GM18861 (cell line): Measurements from ENCODE around the gene KCNH1.

Experiments used
- ATAC-seq: cut with Tn5 transposase; IDR thresholded peaks from one replicate; pipeline ENCODE4 v1.9.1; 2021; ENCODE audit not compliant: unreplicated experiment

Gene KCNH1

DNA sequence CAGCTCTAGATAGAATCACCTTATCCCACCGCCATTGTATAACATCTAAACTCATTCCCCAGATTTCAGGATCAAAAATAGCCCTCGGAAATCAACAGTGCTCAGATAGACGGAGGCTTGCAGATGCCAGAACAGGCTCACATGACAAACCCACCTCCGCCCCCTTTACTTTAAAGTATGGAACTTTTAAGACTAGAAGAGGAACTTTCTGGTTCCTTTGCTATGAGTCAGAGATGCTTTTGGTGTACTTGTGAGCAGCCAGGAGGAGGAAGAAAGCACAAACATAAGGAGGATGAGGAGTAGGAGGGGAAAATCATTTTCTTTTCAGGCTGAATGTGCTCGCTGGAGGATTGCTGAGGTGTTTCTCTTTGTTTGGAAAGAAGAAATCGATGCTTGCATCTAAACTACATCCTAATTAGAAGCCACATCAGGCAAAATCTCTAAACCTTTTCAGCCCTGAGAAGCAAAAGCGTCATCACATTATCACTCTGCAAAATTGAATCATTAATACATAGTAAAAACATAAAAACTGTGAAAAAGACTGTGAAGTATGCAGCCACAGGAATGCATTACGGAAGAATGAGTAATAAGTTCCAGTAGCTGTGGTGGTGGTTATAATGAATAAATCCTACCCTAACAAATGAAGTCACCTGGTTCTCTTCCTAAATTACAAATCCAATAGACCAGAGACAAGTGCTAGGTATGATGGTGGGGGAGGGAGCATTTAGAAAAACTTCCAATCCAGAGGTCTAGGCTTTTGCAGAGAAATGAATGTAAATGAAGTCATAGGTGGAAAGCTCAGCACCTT, 251.3 kb downstream of the KCNH1 start:
- no peak for ATAC-seq

DNA sequence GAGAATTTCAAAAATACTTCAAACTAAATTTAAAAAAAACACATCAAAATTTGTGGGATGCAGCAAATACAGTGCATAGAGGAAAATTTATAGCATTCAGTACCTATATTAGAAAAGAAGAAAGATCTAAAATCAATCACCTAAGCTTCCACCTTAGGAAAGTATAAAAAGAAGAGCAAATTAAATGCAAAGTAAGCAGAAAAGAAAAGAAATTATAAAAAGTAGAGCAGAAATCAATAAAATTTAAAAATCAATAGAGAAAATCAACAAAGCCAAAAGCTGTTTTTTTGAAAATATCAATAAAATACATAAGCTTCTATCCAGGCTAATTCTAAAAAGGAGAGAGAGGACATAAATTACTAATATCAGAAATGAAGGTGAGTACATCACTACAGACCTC, 255.4 kb downstream of the KCNH1 start:
- ATAC-seq, result no peak

- ATAC-seq, result no peak
These were observed 257.7 kb downstream of the KCNH1 start for GRCh38 chr1:210876275-210876674.

DNA sequence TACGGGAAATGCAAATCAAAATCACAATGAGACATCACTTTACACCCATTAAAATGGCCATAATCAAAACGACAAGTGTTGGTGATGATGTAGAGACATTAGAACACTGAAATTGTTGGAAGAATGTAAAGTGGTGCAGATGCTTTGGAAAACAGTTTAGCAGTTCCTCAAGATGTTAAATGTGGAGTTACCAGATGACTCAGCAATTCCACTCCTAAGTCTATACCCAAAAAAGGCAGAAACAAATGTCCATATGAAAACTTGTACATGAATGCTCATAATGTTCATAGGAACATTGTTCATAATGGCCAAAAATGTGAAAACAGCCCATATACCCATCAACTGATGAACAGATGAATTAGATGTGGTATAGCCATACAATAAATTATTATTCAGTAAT, 267.4 kb downstream of the KCNH1 start:
- ATAC-seq, result no peak

- ATAC-seq, result no peak
These were observed 276.2 kb downstream of the KCNH1 start for GRCh38 chr1:210857705-210858104.

DNA sequence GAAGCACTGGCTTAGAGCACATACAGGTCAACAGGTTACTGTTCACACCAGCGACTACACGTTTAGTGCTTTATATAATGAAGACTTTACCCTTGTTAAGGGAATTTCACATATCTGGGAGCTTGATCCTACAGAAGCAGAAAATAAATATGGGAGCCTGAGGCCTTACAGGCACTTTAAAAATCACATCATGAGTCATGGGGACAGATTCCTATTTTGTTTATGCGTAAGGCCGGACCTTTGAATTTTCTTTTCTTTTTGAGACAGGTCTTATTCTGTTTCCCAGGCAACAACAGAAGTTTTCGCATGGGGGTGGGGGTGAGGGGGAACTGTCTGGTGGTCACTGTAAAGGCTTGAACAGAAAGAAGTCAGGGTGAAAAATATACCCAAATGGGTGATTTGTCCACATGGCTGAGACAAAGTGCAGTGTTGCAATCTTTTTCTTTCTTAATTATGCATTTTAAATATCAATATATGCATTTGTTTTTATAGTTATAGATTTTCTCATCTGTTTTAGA, 276.7 kb downstream of the KCNH1 start:
- ATAC-seq, result no peak

GRCh38 chr1:210855440-210855839, 278.5 kb downstream of the KCNH1 start:
- no peak for ATAC-seq

GRCh38 chr1:210853276-210853675, 280.7 kb downstream of the KCNH1 start:
- ATAC-seq, result no peak

- no peak for ATAC-seq
These were observed 283.4 kb downstream of the KCNH1 start for GRCh38 chr1:210850556-210850955.

GRCh38 chr1:210848474-210848873, 285.5 kb downstream of the KCNH1 start:
- no peak for ATAC-seq

GRCh38 chr1:210841926-210842625, 291.9 kb downstream of the KCNH1 start:
- ATAC-seq, result no peak

- no peak for ATAC-seq
These were observed 303.6 kb downstream of the KCNH1 start for GRCh38 chr1:210830034-210831028.

DNA sequence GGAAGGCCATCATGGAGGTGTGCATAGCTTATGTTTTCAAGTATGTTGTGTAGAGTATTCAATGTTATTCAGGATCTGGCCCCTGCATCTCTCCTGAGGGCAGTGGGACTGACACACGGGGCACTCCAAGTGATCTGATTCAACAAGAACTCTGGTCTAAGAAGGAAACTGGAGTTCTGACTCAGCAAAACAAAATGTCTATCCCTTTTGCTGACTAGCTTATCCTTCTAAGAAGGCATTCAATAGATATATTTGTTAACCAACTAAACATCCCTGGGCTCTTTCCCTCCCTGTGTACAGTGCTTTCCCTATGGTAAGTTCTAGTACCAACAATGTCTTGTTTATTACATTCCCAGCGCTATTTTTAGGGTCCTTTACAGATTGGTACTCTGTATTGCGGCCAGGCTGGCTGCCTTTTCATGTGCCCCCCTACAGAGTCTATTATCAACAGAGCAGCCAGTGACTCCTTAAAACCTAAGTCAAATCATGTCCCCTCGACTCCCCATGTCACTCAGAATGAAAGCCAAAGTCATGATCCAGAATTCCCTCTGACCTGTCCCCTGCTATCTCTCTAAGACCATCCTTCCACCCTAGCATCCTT, 304.9 kb downstream of the KCNH1 start:
- ATAC-seq, result no peak

DNA sequence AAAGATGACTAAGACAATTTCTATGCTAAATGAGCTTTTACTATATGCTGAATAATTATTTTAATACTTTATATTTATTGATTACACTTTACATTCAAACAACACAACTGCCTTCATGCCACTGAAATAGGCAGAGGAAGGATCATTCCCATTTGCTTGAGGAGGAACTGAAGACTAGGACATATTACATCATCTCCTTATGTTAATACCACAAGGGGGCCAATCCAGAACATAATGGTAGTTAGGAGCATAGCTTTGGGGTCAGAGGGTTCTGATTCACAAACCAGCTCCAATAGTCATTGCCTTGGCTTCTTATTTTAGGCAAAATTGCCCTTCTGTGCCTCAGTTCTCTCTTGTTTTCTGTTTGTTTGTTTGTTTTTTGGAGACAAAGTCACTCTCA, 306.5 kb downstream of the KCNH1 start:
- ATAC-seq, result no peak

DNA sequence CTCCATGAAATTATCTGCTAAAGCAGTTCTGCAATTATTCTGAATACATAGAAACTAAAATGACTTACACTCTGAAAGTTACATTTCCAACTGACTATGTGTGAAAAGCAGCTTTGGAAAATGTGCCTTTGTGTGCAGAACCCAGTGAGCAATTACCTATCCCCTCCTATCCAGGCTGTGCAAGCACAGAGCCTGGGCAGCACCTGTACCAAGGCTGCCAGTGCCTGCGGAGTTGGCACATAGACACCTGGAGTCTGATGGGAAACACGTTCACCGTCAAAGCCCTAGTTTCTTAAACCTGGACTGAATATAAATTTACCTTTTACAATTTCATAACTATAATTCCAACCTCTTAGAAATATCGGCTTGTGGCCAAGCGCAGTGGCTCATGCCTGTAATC, 307.3 kb downstream of the KCNH1 start:
- ATAC-seq, result no peak

DNA sequence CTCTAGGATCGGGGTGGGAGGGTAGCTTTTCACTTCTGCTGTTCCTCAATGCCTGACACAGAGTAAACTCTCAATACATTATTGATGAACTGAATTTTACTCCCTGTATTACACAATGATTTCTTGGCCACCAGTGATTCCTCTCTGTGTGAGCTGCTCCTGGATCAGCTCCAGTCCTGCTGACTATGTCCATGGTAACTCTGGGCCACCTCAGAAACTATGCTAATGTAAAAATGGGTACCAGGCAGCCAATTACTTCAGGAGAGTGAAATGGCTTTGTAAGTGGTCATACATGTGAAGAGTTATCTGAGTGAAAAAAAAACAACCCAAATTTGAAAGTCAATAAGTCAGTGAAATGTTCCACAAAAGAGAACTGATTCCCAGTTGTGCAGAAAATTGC, 311.0 kb downstream of the KCNH1 start:
- ATAC-seq, result no peak

DNA sequence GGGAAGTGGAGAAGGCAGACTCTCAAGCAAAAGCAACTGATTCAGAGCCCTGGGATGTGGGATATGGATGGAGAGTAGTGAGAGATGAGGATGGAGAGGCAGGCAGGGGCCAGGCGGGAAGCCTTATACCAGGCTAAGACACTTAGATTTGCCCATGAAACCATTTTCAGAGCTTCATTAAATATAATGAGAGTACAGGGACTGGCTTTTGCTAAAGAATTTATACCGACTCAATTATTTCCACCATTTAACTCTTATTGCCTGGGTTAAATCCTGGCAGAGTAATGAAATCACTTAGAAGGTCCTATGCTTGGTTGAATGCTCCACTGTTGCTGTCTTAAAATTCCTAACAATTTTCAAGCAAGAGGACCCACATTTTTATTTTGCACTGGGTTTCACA, 311.7 kb downstream of the KCNH1 start:
- ATAC-seq, result no peak

- no peak for ATAC-seq
These were observed 312.3 kb downstream of the KCNH1 start for GRCh38 chr1:210821615-210822014.

DNA sequence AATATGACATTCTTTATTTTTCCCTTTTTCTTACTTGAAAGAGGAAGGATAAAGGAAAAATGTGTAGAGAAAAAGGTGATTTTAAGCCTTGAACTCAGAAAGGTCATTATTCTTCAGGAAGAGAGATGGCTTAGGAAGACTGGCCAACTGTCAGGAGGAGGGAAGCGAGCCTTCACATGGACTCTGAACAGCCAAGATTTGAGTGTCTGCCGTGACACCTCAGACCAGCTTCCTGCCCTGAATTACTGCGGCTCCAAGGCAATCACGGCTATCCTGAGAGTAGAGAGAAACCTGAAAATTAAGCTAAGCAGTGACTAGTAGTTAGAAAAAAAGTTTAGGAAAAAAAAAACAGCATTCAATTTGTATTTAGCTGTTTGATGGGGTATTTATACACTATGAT, 314.7 kb downstream of the KCNH1 start:
- ATAC-seq, result no peak

DNA sequence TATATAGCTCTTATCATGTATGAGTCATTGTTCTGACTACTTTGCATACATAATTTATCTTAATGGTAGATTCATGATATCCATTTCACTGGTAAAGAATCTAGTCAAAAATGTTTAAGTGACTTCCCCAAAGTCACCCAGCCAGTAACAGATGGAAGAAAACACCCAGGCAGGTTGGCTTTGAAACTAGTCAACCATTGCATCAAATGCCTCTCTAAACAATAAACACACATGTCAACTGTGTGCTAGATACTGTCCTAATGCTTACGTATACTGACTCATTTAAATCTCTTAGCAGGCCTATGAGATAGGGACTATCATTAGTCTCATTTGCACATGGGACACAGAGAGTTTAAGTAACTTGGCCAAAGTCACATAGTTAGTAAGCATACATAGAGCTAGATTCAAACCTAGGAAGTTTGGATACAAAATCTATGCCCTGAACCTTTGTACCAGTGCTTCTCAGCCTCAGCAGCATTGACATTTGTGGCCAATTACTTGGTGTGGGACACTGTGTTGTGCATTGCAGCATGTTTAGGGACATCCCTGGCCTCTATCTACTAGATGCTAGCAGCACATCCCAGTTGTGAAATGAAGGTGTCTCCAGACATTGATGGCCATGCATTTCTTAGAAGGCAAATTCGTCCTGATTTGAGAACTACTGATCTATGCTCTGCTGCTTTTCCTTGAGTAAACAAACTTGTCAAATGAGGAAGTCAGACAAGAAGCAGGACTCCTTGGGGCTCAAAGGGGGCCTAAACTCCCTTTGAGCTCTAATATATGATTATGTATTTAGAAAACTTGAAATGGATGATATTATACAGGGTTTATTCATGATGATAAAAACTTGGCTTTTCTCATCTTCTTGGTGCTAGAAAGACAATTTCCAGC, 316.3 kb downstream of the KCNH1 start:
- no peak for ATAC-seq
